ENCODE measurements around the gene ZNF341.

Gene ZNF341

GRCh38 chr20:33837096-33837830, 105.5 kb downstream of the ZNF341 start:
- peaks cover 24% of the 10 kb centered on the region for H3K36me3 ChIP-seq (replicated peaks; ENCODE audit: insufficient read depth, low read length)
- no peak overlapping the region for H2AFZ ChIP-seq (ENCODE audit: low read length)
- peaks cover 93% of the 10 kb centered on the region for H3F3A ChIP-seq (ENCODE audit: insufficient read depth, low read length)
- H3K79me2 ChIP-seq (ENCODE audit: low read length), result peaks cover 100% of the 10 kb centered on the region
- H3K9me3 ChIP-seq (replicated peaks; ENCODE audit: insufficient read depth, low read length), result no peaks in the 10 kb centered on the region
- TF ChIP-seq, protein P1, sequence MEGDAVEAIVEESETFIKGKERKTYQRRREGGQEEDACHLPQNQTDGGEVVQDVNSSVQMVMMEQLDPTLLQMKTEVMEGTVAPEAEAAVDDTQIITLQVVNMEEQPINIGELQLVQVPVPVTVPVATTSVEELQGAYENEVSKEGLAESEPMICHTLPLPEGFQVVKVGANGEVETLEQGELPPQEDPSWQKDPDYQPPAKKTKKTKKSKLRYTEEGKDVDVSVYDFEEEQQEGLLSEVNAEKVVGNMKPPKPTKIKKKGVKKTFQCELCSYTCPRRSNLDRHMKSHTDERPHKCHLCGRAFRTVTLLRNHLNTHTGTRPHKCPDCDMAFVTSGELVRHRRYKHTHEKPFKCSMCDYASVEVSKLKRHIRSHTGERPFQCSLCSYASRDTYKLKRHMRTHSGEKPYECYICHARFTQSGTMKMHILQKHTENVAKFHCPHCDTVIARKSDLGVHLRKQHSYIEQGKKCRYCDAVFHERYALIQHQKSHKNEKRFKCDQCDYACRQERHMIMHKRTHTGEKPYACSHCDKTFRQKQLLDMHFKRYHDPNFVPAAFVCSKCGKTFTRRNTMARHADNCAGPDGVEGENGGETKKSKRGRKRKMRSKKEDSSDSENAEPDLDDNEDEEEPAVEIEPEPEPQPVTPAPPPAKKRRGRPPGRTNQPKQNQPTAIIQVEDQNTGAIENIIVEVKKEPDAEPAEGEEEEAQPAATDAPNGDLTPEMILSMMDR (IDR thresholded peaks at IDR 0.05; ENCODE audit: low read length), result no peak
- no peak for TF ChIP-seq EZH2phosphoT487 (IDR thresholded peaks at IDR 0.05; ENCODE audit: low read length)
- TF ChIP-seq EZH2 (optimal IDR thresholded peaks at IDR 0.05; ENCODE audit: low read depth, low read length), result no peak
- H3K4me1 ChIP-seq (ENCODE audit: low read length), result peaks cover 93% of the 10 kb centered on the region
- H3K27me3 ChIP-seq (replicated peaks; ENCODE audit: insufficient read depth, low read length), result no peaks in the 10 kb centered on the region
- H3K4me3 ChIP-seq (ENCODE audit: low read length), result peak overlapping the region; percentile 12
- DNase-seq, result peak; percentile 68
- peak overlapping the region; percentile 63 for H3K9ac ChIP-seq (ENCODE audit: low read length)
- H3K27ac ChIP-seq (ENCODE audit: low read length), result peak overlapping the region; percentile 92
- no peaks in the 10 kb centered on the region for H3K9me2 ChIP-seq (replicated peaks; ENCODE audit: insufficient read depth, low read length)
- peak overlapping the region; percentile 76 for H3K4me2 ChIP-seq (ENCODE audit: low read depth, low read length)
- H4K20me1 ChIP-seq (ENCODE audit: insufficient read depth, low read length), result no peaks in the 10 kb centered on the region

GRCh38 chr20:33838035-33838864, 106.5 kb downstream of the ZNF341 start:
- Histone ChIP-seq H4K20me1 (ENCODE audit: insufficient read depth, low read length) (no peaks in the 10 kb centered on the region), H3K9me3 (replicated peaks; ENCODE audit: insufficient read depth, low read length) (no peaks in the 10 kb centered on the region), H3K9me2 (replicated peaks; ENCODE audit: insufficient read depth, low read length) (no peaks in the 10 kb centered on the region), H3K79me2 (ENCODE audit: low read length) (peaks cover 100% of the 10 kb centered on the region), H3K36me3 (replicated peaks; ENCODE audit: insufficient read depth, low read length) (peaks cover 18% of the 10 kb centered on the region), H3K4me2 (ENCODE audit: low read depth, low read length) (peak overlapping the region; percentile 76), H3K9ac (ENCODE audit: low read length) (peak overlapping the region; percentile 63), H3K27ac (ENCODE audit: low read length) (peak overlapping the region; percentile 92), H3F3A (ENCODE audit: insufficient read depth, low read length) (peaks cover 100% of the 10 kb centered on the region), H3K27me3 (replicated peaks; ENCODE audit: insufficient read depth, low read length) (no peaks in the 10 kb centered on the region), H3K4me3 (ENCODE audit: low read length) (peak overlapping the region; percentile 21), H2AFZ (ENCODE audit: low read length) (no peak overlapping the region), H3K4me1 (ENCODE audit: low read length) (peaks cover 100% of the 10 kb centered on the region)
- DNase-seq, result peak; percentile 74
- no peak for TF ChIP-seq EZH2 (optimal IDR thresholded peaks at IDR 0.05; ENCODE audit: low read depth, low read length)
- TF ChIP-seq, protein P1 (IDR thresholded peaks at IDR 0.05; ENCODE audit: low read length), result peak; percentile 63
- TF ChIP-seq EZH2phosphoT487 (IDR thresholded peaks at IDR 0.05; ENCODE audit: low read length), result no peak

DNA sequence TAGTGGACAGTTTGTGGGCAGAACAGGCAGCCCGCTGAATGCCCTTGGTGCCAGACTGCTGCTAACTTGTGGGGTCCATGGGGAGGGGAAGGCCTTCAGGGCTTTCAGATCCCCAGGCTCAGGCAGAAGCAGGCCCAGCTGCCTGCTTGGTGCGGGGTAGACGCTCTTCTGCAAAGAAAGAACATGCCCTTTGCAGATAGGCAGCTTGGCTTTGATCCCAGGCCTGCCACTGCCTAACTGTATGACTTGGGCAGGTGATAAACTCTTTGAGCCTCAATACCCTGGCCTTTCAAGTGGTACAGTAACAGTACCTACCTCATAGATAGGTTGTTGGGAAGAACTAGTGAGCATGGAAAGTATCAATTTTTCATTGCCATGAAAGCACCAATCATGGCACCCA, 107.8 kb downstream of the ZNF341 start:
- Histone ChIP-seq H3K9me3 (replicated peaks; ENCODE audit: insufficient read depth, low read length) (no peaks in the 10 kb centered on the region), H2AFZ (ENCODE audit: low read length) (no peak overlapping the region), H3K4me3 (ENCODE audit: low read length) (no peak overlapping the region; the same call in 1 of the 2 replicates), H3K79me2 (ENCODE audit: low read length) (peaks cover 100% of the 10 kb centered on the region), H3K9ac (ENCODE audit: low read length) (peak overlapping the region; percentile 63; the same call in 1 of the 2 replicates), H3K27ac (ENCODE audit: low read length) (peak overlapping the region; percentile 92; the same call in 1 of the 2 replicates), H3K4me1 (ENCODE audit: low read length) (peaks cover 100% of the 10 kb centered on the region), H3K4me2 (ENCODE audit: low read depth, low read length) (peak overlapping the region; percentile 76; the same call in 1 of the 2 replicates), H3K27me3 (replicated peaks; ENCODE audit: insufficient read depth, low read length) (no peaks in the 10 kb centered on the region), H3F3A (ENCODE audit: insufficient read depth, low read length) (peaks cover 100% of the 10 kb centered on the region), H4K20me1 (ENCODE audit: insufficient read depth, low read length) (no peaks in the 10 kb centered on the region), H3K9me2 (replicated peaks; ENCODE audit: insufficient read depth, low read length) (no peaks in the 10 kb centered on the region), H3K36me3 (replicated peaks; ENCODE audit: insufficient read depth, low read length) (peaks cover 11% of the 10 kb centered on the region)
- DNase-seq, result no peak
- TF ChIP-seq EZH2 (optimal IDR thresholded peaks at IDR 0.05; ENCODE audit: low read depth, low read length), result no peak
- TF ChIP-seq EZH2phosphoT487 (IDR thresholded peaks at IDR 0.05; ENCODE audit: low read length), result no peak
- TF ChIP-seq, protein P1 (IDR thresholded peaks at IDR 0.05; ENCODE audit: low read length), result no peak

Measured in MM.1S (cell line).